CD4-positive, alpha-beta T cell (primary cell): ENCODE results near the gene PLCG2. TPM values are rescaled to one million over a fixed set of nuclear protein-coding genes. Genes with fewer than 3 reads are reported as not detected.
"Not testable (repeated sequence)": the region's sequence is repeated elsewhere in the genome, so short reads cannot be mapped to it uniquely, and the experiment has no call there.

Experiments
- ATAC-seq: fragments of 200-7000 bp; cut with Tn5 transposase; one replicate; pipeline ENCODE4 v1.10.0; 2022; ENCODE audit warnings: mild to moderate bottlenecking; ENCODE audit not compliant: poor library complexity
- CTCF ChIA-PET: fragments of 350-600 bp; sonication (Branson Sonifier 250); formaldehyde crosslinking; loops from one replicate; lab custom pipeline; 2021; ENCODE audit warnings: antibody characterized with exemption, inconsistent platforms; lab: Charles Lee
- POLR2A ChIA-PET: fragments of 350-600 bp; sonication (Branson Sonifier 250); formaldehyde crosslinking; loops from one replicate; lab custom pipeline; 2021; ENCODE audit warnings: antibody characterized with exemption, inconsistent platforms; lab: Charles Lee
- DNase-seq, 14 experiments: peaks; one replicate each; pipeline ENCODE4 v3.0.0-alpha.2; 2013 to 2020; ENCODE audit warnings: mixed read lengths in 2 of 14
- H3K27ac ChIP-seq, 2 donors: one replicate each; pipeline versions ENCODE4 v1.5.1 to v1.7.0; 2013; ENCODE audit warnings: low read length in 2 of 2, low read depth in 1 of 2, mild to moderate bottlenecking in 1 of 2
- H3K27me3 ChIP-seq, 2 experiments: 1 replicate in 1 of 2; 2 replicates in 1 of 2; pipeline versions ENCODE4 v1.6.1 to v1.7.0; 2013; ENCODE audit warnings: low read length in 2 of 2, control low read depth in 1 of 2, mild to moderate bottlenecking in 1 of 2, moderate library complexity in 1 of 2; ENCODE audit not compliant: insufficient read depth in 2 of 2, control insufficient read depth in 1 of 2
- H3K36me3 ChIP-seq: one replicate; pipeline ENCODE4 v1.6.1; 2013; ENCODE audit warnings: low read length, control low read depth; ENCODE audit not compliant: insufficient read depth
- H3K4me1 ChIP-seq: one replicate; pipeline ENCODE4 v1.6.1; 2013; ENCODE audit warnings: low read length, control low read depth; ENCODE audit not compliant: insufficient read depth
- H3K4me3 ChIP-seq: one replicate; pipeline ENCODE4 v1.5.1; 2013; ENCODE audit warnings: mild to moderate bottlenecking, low read length, moderate library complexity
- H3K9me3 ChIP-seq, 2 experiments: 1 replicate in 1 of 2; 2 replicates in 1 of 2; pipeline versions ENCODE4 v1.6.1 to v1.7.0; 2013; ENCODE audit warnings: low read length in 2 of 2, mild to moderate bottlenecking in 2 of 2, control low read depth in 1 of 2, moderate library complexity in 1 of 2; ENCODE audit not compliant: control insufficient read depth in 1 of 2, insufficient read depth in 1 of 2
- H3K27ac Mint-ChIP-seq: one replicate; pipeline ENCODE4 v1.8.0; 2020; ENCODE audit warnings: mixed read lengths
- H3K27me3 Mint-ChIP-seq: one replicate; pipeline ENCODE4 v1.8.0; 2021; ENCODE audit warnings: mixed read lengths
- H3K36me3 Mint-ChIP-seq: one replicate; pipeline ENCODE4 v1.8.0; 2021; ENCODE audit warnings: low read depth, mixed read lengths
- H3K4me1 Mint-ChIP-seq: one replicate; pipeline ENCODE4 v1.8.0; 2021; ENCODE audit warnings: low read depth, mixed read lengths
- H3K4me3 Mint-ChIP-seq: one replicate; pipeline ENCODE4 v1.8.0; 2020; ENCODE audit warnings: mild to moderate bottlenecking, mixed read lengths
- H3K9me3 Mint-ChIP-seq: one replicate; pipeline ENCODE4 v1.8.0; 2020; ENCODE audit warnings: mixed read lengths
- intact Hi-C, 2 experiments: fragments of 100-400 bp; cut with DNase I in 1 of 2; cut with micrococcal nuclease in 1 of 2; formaldehyde crosslinking; loops; one replicate each; pipeline versions ENCODE4 v1.15.1 to v1.9.0; 2023 to 2025; cut with DNase I, micrococcal nuclease
- total RNA-seq, 174 experiments: library from RNA in 2 of 174; stranded (reverse) in 2 of 174; gene quantifications; one replicate each; pipeline ENCODE4 v1.2.3 and lab custom pipeline; 2021 to 2026
- TF ChIP-seq, protein P1 (sequence below): fragments of 200-600 bp; IDR thresholded peaks from one replicate; pipeline ENCODE4 v1.8.0; 2022; ENCODE audit warnings: antibody characterized with exemption, mild to moderate bottlenecking

The PLCG2 gene
- total RNA-seq, 2 experiments from 2014 or later, result 0.92 to 1.5 TPM

DNA sequence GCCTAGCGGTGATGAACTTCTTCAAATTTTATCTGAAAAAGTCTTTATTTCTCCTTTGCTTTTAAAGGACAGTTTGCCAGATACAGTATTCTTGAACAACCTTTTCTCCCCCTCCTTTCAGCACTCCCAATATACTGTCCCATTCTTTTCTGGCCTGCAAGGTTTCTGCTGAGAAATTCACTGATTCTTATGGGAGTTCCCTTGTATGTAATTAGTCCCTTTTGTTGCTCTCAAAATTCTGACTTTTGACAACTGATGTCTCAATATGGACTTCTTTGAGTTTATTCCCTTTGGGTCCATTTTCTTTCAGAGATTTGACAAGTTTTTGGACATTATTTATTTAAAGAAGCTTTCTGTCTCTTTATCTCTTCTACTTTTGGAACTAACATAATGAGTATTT, 192.8 kb downstream of the PLCG2 start:
- Histone ChIP-seq H3K36me3 (no peaks in the 10 kb centered on the region), H3K27me3 (no peaks in the 10 kb centered on the region), H3K4me1 (no peaks in the 10 kb centered on the region), H3K9me3 (peaks cover 18 to 22% of the 10 kb centered on the region in 2 experiments), H3K4me3 (no peak overlapping the region), H3K27ac (no peak overlapping the region)
- Mint-ChIP-seq H3K27me3 (peaks cover 23% of the 10 kb centered on the region), H3K27ac (no peak overlapping the region), H3K36me3 (peaks cover 19% of the 10 kb centered on the region), H3K9me3 (peaks cover 16% of the 10 kb centered on the region), H3K4me3 (no peak overlapping the region), H3K4me1 (no peaks in the 10 kb centered on the region)
- ChIA-PET POLR2A (no interaction called here), CTCF (no interaction called here)
- DNase-seq, result no peak
- ATAC-seq, result no peak
- TF ChIP-seq, protein P1, sequence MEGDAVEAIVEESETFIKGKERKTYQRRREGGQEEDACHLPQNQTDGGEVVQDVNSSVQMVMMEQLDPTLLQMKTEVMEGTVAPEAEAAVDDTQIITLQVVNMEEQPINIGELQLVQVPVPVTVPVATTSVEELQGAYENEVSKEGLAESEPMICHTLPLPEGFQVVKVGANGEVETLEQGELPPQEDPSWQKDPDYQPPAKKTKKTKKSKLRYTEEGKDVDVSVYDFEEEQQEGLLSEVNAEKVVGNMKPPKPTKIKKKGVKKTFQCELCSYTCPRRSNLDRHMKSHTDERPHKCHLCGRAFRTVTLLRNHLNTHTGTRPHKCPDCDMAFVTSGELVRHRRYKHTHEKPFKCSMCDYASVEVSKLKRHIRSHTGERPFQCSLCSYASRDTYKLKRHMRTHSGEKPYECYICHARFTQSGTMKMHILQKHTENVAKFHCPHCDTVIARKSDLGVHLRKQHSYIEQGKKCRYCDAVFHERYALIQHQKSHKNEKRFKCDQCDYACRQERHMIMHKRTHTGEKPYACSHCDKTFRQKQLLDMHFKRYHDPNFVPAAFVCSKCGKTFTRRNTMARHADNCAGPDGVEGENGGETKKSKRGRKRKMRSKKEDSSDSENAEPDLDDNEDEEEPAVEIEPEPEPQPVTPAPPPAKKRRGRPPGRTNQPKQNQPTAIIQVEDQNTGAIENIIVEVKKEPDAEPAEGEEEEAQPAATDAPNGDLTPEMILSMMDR, result no peak
- intact Hi-C loops, result no loop called here

DNA sequence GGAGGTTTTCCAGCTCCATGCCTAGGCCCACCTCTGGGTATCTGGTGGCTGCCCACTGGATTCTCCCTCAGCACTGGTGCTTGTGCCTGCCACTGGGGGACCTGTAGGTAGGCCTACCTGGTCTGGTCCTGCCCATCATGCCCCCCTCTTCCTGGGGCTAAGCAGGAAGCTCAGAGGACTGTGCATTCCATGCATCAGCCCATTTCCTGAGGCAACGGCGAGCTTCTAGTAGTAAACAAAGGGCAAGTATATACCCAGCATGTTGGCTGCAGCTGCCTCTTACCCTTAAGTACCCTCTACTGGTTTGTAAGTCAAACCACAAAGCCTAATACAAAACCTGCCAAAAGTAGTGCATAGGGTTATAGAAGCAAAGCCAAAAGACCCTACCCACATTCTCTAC, 194.6 kb downstream of the PLCG2 start:
- no peak for DNase-seq
- intact Hi-C loops, result no loop called here
- no peak overlapping the region for H3K4me3 Mint-ChIP-seq
- H3K4me1 Mint-ChIP-seq, result no peaks in the 10 kb centered on the region
- TF ChIP-seq, protein P1, result no peak
- ChIA-PET CTCF (interaction anchor here (0.6 kb wide), 1 partner anchor 68 kb away, joined by 4 read pairs; no protein-coding TSS in a partner anchor), POLR2A (no interaction called here)
- peaks cover 11% of the 10 kb centered on the region for H3K27me3 Mint-ChIP-seq
- Histone ChIP-seq H3K36me3 (no peaks in the 10 kb centered on the region), H3K27me3 (no peaks in the 10 kb centered on the region), H3K27ac (no peak overlapping the region), H3K4me1 (no peaks in the 10 kb centered on the region), H3K4me3 (no peak overlapping the region), H3K9me3 (peaks cover 18 to 22% of the 10 kb centered on the region in 2 experiments)
- H3K9me3 Mint-ChIP-seq, result peaks cover 16% of the 10 kb centered on the region
- H3K27ac Mint-ChIP-seq, result no peak overlapping the region
- H3K36me3 Mint-ChIP-seq, result peaks cover 19% of the 10 kb centered on the region
- ATAC-seq, result no peak

DNA sequence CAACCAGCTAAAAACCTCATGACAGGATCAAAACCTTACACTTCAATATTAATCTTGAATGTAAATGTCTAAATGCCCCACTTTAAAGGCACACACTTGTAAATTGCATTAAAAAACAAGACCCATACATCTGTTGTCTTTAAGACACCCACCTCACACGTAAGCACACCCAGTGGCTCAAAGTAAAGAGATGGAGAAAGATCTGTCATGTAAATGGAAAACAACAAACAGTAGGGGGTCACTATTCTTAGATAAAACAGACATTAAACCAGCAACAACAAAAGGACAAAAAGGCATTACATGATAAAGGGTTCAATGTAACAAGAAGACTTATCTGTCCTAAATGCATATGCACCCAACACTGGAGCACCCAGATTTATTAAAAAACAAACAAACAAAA, 196.5 kb downstream of the PLCG2 start:
- Histone ChIP-seq H3K4me3 (no peak overlapping the region), H3K36me3 (no peaks in the 10 kb centered on the region), H3K27ac (no peak overlapping the region), H3K27me3 (no peaks in the 10 kb centered on the region), H3K9me3 (peaks cover 18 to 22% of the 10 kb centered on the region in 2 experiments), H3K4me1 (no peaks in the 10 kb centered on the region)
- ChIA-PET CTCF (no interaction called here), POLR2A (no interaction called here)
- DNase-seq (no peak), ATAC-seq (no peak)
- TF ChIP-seq, protein P1, result no peak
- intact Hi-C loops, result no loop called here
- Mint-ChIP-seq H3K4me1 (no peaks in the 10 kb centered on the region), H3K27ac (no peak overlapping the region), H3K27me3 (peaks cover 11% of the 10 kb centered on the region), H3K4me3 (no peak overlapping the region), H3K36me3 (peaks cover 19% of the 10 kb centered on the region), H3K9me3 (peaks cover 16% of the 10 kb centered on the region)

DNA sequence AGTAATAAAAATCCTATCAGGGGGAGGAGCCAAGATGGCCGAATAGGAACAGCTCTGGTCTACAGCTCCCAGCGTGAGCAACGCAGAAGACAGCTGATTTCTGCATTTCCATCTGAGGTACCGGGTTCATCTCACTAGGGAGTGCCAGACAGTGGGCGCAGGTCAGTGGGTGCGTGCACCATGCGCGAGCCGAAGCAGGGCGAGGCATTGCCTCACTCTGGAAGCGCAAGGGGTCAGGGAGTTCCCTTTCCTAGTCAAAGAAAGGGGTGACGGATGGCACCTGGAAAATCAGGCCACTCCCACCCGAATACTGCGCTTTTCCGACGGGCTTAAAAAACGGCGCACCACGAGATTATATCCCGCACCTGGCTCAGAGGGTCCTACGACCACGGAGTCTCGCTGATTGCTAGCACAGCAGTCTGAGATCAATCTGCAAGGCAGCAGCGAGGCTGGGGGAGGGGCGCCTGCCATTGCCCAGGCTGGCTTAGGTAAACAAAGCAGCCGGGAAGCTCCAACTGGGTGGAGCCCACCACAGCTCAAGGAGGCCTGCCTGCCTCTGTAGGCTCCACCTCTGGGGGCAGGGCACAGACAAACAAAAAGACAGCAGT, 198.3 kb downstream of the PLCG2 start:
- POLR2A ChIA-PET, H3K27me3 ChIP-seq, H3K4me1 ChIP-seq, H3K4me3 ChIP-seq, DNase-seq, H3K27ac Mint-ChIP-seq, intact Hi-C loops, H3K36me3 ChIP-seq, H3K27ac ChIP-seq, H3K4me1 Mint-ChIP-seq, ATAC-seq, H3K4me3 Mint-ChIP-seq, CTCF ChIA-PET: not testable (repeated sequence)
- H3K27me3 Mint-ChIP-seq, result peaks cover 11% of the 10 kb centered on the region
- H3K9me3 Mint-ChIP-seq, result peaks cover 11% of the 10 kb centered on the region
- peaks cover 19% of the 10 kb centered on the region for H3K36me3 Mint-ChIP-seq
- H3K9me3 ChIP-seq, result peaks cover 12 to 14% of the 10 kb centered on the region in 2 experiments
